Measurements from ENCODE around the gene CWC27. TPM values are rescaled to one million over a fixed set of nuclear protein-coding genes. Genes with fewer than 3 reads are reported as not detected.

Gene CWC27
- polyA plus RNA-seq, 1 donor, result 20.8 TPM

DNA sequence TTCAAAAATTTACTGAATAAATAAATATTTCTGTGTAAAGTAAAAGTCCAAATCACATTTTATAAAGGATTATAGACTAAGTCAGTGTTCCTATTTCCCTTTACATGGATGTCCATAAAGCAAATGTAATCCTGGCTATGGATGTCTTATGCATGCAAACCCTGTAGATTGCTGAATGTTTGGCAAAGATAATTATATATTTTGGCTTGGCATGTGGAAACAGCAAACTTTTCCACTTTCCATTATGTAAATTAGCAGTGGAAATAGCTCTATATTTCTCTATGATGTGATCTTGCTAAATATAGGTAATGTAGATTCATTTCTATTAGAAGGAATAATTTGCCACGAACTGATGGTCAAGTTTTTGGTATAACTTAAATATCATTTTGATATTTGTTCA, 66.5 kb downstream of the CWC27 start:
- H3K27ac ChIP-seq (ENCODE audit: low read length), result no peak overlapping the region

DNA sequence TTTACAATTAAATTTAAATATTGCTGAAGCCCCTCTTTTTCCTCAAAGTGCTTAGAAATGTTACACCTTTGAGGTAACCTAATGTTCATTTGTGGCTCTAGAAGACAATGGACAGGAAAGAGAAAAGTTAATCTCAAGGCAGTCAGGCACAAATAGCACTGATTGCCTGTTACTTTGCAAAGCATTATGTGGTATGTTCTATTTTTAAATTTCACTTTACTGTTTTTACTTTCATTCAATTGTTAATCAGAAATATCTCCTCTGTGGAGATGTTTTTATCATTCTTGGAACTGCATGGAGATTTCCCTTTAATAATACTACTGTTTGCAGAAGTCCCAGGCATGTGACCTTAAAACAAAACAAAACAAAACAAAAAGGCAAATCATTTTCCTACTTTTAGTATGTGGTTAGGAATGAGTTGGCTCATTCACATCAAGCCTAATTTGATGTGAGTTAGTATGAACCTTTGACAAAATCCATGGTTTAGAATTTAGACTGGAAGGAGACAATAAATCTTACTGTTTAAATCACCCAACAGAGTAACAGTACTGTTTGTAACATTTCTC, 67.5 kb downstream of the CWC27 start:
- H3K36me3 ChIP-seq (ENCODE audit: control insufficient read depth, insufficient read depth, low read length), result no peaks in the 10 kb centered on the region
- no peaks in the 10 kb centered on the region for H3K9me3 ChIP-seq (ENCODE audit: control insufficient read depth, low read depth, low read length)
- DNase-seq, result no peak
- H3K4me3 ChIP-seq (ENCODE audit: low read length), result no peak overlapping the region
- no peak overlapping the region for H3K27ac ChIP-seq (ENCODE audit: low read length)
- no peaks in the 10 kb centered on the region for H3K27me3 ChIP-seq (ENCODE audit: control insufficient read depth, insufficient read depth, low read length)
- H3K4me1 ChIP-seq (ENCODE audit: control insufficient read depth, insufficient read depth, low read length), result no peaks in the 10 kb centered on the region

More for the DNA sequence above, 66.5 kb downstream of the CWC27 start:
- Histone ChIP-seq H3K36me3 (ENCODE audit: control insufficient read depth, insufficient read depth, low read length) (no peaks in the 10 kb centered on the region), H3K9me3 (ENCODE audit: control insufficient read depth, low read depth, low read length) (no peaks in the 10 kb centered on the region), H3K27me3 (ENCODE audit: control insufficient read depth, insufficient read depth, low read length) (no peaks in the 10 kb centered on the region), H3K4me3 (ENCODE audit: low read length) (no peak overlapping the region), H3K4me1 (ENCODE audit: control insufficient read depth, insufficient read depth, low read length) (no peaks in the 10 kb centered on the region)
- no CpG with 5 or more reads among the region's 1 CpG for WGBS (ENCODE audit: insufficient coverage, low lambda C conversion rate)
- DNase-seq, result no peak

DNA sequence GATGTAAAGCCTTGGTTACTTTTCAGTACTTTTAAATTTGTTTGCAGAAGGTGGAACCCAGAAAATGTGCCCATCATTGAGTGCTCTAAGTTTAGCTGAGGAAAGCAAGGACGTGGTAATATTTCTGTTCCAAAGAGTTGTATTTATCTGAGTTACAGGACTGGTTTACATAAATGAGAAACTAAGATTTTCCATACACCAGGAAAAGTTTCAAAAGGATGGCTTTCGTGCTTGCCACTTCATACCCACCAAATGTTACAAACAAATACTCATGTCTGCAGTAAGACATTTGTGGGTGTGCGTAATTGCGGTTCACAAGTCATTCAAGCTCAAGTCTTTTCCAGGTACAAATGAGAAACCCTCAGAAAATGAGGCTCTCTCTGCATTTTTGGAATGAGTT, 68.1 kb downstream of the CWC27 start:
- no peak overlapping the region for H3K27ac ChIP-seq (ENCODE audit: low read length)
- no peak for DNase-seq
- H3K4me1 ChIP-seq (ENCODE audit: control insufficient read depth, insufficient read depth, low read length), result no peaks in the 10 kb centered on the region
- no peaks in the 10 kb centered on the region for H3K27me3 ChIP-seq (ENCODE audit: control insufficient read depth, insufficient read depth, low read length)
- no peak overlapping the region for H3K4me3 ChIP-seq (ENCODE audit: low read length)
- WGBS (ENCODE audit: insufficient coverage, low lambda C conversion rate), result 80% methylated on average over 1 of the region's 4 CpGs
- no peaks in the 10 kb centered on the region for H3K9me3 ChIP-seq (ENCODE audit: control insufficient read depth, low read depth, low read length)
- no peaks in the 10 kb centered on the region for H3K36me3 ChIP-seq (ENCODE audit: control insufficient read depth, insufficient read depth, low read length)

DNA sequence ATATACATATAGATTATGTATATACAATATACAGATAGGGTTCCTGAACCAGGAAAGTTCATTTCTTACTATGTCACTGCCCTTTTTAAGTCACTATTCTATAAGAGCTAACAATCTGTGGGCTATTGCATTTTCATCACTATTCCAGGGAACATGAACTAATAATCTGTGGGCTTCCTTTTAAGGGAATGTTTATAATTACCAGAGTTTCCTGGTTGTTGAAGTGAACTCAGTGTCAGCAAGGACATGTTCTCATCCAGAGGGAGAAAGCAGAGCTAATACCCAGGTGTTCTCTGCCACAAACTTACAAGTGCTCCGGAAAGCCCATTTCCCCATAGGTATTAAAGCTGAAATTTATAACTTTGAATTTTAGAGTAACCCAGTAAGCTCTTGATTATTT, 69.6 kb downstream of the CWC27 start:
- no peaks in the 10 kb centered on the region for H3K27me3 ChIP-seq (ENCODE audit: control insufficient read depth, insufficient read depth, low read length)
- no peak for DNase-seq
- no peaks in the 10 kb centered on the region for H3K9me3 ChIP-seq (ENCODE audit: control insufficient read depth, low read depth, low read length)
- H3K4me1 ChIP-seq (ENCODE audit: control insufficient read depth, insufficient read depth, low read length), result no peaks in the 10 kb centered on the region
- no peak overlapping the region for H3K27ac ChIP-seq (ENCODE audit: low read length)
- no CpG with 5 or more reads among the region's 1 CpG for WGBS (ENCODE audit: insufficient coverage, low lambda C conversion rate)
- no peaks in the 10 kb centered on the region for H3K36me3 ChIP-seq (ENCODE audit: control insufficient read depth, insufficient read depth, low read length)
- H3K4me3 ChIP-seq (ENCODE audit: low read length), result no peak overlapping the region

DNA sequence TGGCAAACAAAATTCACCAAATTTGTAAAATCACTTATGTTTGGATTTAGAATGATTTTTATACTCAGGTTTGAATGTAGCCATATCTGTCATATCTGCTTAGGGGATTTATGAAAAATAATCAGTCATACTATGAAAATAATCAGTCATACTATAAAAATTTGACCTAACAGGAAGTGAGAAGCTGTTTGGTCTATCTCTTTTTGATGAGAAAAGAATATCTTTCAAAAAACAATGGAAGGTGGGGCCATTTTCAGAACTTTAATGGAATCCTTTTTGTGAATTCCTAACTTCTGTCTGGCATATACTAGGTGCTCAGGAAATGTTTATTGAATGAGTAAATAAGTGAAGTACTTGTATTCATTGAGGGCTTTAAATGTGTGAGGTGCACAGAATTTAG, 70.1 kb downstream of the CWC27 start:
- DNase-seq, result no peak
- Histone ChIP-seq H3K27ac (ENCODE audit: low read length) (no peak overlapping the region), H3K27me3 (ENCODE audit: control insufficient read depth, insufficient read depth, low read length) (no peaks in the 10 kb centered on the region)

DNA sequence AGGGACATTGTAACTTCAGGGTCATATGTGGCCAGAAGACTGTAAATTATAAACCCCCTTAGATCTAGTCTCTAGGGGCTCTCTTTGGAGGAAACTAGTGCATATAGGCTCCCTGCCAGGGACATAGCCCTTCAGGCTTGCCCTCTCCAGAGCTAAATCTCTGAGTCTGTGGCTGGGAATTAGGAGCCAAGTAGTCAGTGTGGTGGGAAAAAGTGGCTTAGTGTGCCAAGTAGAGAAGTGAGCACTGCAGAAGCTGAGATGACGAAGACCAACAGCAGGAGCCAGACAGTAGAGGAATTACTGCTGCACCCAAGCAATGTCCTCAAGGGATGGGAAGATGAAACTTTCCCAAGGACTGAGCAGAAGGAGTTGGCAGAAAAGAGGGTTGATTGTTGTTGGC, 71.2 kb downstream of the CWC27 start:
- H3K9me3 ChIP-seq (ENCODE audit: control insufficient read depth, low read depth, low read length), result peaks cover 8% of the 10 kb centered on the region
- H3K4me1 ChIP-seq (ENCODE audit: control insufficient read depth, insufficient read depth, low read length), result no peaks in the 10 kb centered on the region
- H3K27me3 ChIP-seq (ENCODE audit: control insufficient read depth, insufficient read depth, low read length), result no peaks in the 10 kb centered on the region
- no peak for DNase-seq
- no peak overlapping the region for H3K4me3 ChIP-seq (ENCODE audit: low read length)
- no CpG with 5 or more reads among the region's 1 CpG for WGBS (ENCODE audit: insufficient coverage, low lambda C conversion rate)
- peaks cover 11% of the 10 kb centered on the region for H3K36me3 ChIP-seq (ENCODE audit: control insufficient read depth, insufficient read depth, low read length)
- no peak overlapping the region for H3K27ac ChIP-seq (ENCODE audit: low read length)

More for the DNA sequence above, 70.1 kb downstream of the CWC27 start:
- no peak overlapping the region for H3K4me3 ChIP-seq (ENCODE audit: low read length)
- no peaks in the 10 kb centered on the region for H3K36me3 ChIP-seq (ENCODE audit: control insufficient read depth, insufficient read depth, low read length)
- peaks cover 2% of the 10 kb centered on the region for H3K9me3 ChIP-seq (ENCODE audit: control insufficient read depth, low read depth, low read length)
- H3K4me1 ChIP-seq (ENCODE audit: control insufficient read depth, insufficient read depth, low read length), result no peaks in the 10 kb centered on the region

DNA sequence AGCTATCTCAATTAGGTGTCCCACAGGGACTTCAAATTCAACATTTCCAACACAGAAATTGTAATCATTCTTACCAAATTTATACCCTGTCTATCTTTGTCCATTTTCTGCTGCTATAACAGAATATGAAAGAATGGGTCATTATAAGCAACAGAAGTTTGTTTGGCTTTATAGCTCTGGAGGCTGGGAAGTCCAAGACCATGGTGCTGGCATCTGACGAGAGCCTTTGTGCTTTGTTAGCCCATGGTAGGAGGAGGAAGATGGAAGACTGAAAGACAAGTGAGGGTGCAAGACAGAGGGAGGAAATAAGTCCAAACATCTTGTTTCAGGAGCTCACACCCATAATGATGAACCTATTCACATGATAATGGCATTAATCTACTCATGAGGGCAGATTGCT, 72.2 kb downstream of the CWC27 start:
- DNase-seq, result no peak
- Histone ChIP-seq H3K4me1 (ENCODE audit: control insufficient read depth, insufficient read depth, low read length) (no peaks in the 10 kb centered on the region), H3K9me3 (ENCODE audit: control insufficient read depth, low read depth, low read length) (peaks cover 17% of the 10 kb centered on the region), H3K36me3 (ENCODE audit: control insufficient read depth, insufficient read depth, low read length) (peaks cover 13% of the 10 kb centered on the region), H3K27ac (ENCODE audit: low read length) (no peak overlapping the region), H3K27me3 (ENCODE audit: control insufficient read depth, insufficient read depth, low read length) (no peaks in the 10 kb centered on the region), H3K4me3 (ENCODE audit: low read length) (no peak overlapping the region)
- WGBS (ENCODE audit: insufficient coverage, low lambda C conversion rate), result 100% methylated on average over 1 of the region's 1 CpG

DNA sequence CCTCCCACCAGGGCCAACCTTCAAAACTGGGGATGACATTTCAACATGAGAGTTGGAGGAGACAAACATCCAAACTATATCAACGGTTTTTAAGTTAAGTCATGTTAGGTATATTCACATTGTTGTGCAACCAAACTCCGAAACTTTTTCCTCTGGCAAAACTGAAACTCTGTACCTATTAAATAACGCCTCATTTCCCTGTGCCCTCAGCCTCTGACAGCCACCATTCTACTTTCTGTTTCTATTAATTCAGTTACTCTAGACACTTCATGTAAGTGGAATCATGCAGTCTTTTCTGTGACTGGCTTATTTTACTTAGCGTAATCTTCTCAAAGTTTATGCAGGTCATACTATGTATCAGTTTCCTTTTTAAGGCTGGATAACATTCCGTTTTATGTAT, 85.0 kb downstream of the CWC27 start:
- no peak for DNase-seq
- Histone ChIP-seq H3K27ac (ENCODE audit: low read length) (no peak overlapping the region), H3K4me3 (ENCODE audit: low read length) (no peak overlapping the region), H3K4me1 (ENCODE audit: control insufficient read depth, insufficient read depth, low read length) (no peaks in the 10 kb centered on the region), H3K36me3 (ENCODE audit: control insufficient read depth, insufficient read depth, low read length) (no peaks in the 10 kb centered on the region), H3K9me3 (ENCODE audit: control insufficient read depth, low read depth, low read length) (no peaks in the 10 kb centered on the region), H3K27me3 (ENCODE audit: control insufficient read depth, insufficient read depth, low read length) (no peaks in the 10 kb centered on the region)
- WGBS (ENCODE audit: insufficient coverage, low lambda C conversion rate), result 100% methylated on average over 2 of the region's 5 CpGs

DNA sequence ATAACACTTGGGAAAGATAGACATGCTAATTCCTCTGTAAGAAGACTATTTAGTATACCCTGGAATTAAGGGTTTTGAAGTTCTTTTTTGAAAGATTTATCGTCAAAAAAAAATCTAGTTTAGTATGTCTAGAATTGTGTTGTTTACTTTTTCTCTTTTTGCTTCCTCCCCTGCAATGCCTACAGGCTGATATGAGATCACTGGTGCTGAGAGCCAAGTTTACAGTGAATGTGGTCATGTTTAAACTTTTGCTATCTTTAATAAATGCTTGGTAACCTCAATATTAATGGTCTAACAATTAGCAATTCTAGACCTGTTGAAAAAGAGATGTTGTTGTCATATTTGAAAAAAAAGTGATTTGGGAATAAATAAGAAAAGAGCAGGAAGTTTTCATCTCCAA, 86.1 kb downstream of the CWC27 start:
- Histone ChIP-seq H3K9me3 (ENCODE audit: control insufficient read depth, low read depth, low read length) (no peaks in the 10 kb centered on the region), H3K27ac (ENCODE audit: low read length) (no peak overlapping the region), H3K36me3 (ENCODE audit: control insufficient read depth, insufficient read depth, low read length) (no peaks in the 10 kb centered on the region), H3K4me1 (ENCODE audit: control insufficient read depth, insufficient read depth, low read length) (no peaks in the 10 kb centered on the region), H3K27me3 (ENCODE audit: control insufficient read depth, insufficient read depth, low read length) (no peaks in the 10 kb centered on the region), H3K4me3 (ENCODE audit: low read length) (no peak overlapping the region)
- WGBS (ENCODE audit: insufficient coverage, low lambda C conversion rate), result 100% methylated on average over 1 of the region's 1 CpG
- no peak for DNase-seq

DNA sequence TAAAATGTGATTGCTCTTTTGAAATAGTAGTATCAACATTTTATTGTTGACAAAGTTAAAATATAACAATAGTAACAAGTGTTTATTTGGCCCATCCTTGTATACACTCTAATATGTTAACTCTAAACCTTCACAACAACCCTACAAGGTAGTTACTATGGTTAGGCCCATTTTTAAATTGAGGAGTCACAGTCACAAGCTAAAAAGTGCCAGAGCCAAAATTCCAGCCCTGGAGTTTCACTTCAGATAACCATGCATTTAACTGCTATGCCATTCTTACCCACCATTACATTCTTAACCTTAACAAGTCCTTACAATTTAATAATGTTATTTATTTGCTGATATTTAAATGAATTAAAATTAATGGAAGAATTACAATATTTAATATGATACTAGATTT, 91.2 kb downstream of the CWC27 start:
- Histone ChIP-seq H3K4me3 (ENCODE audit: low read length) (no peak overlapping the region), H3K27ac (ENCODE audit: low read length) (no peak overlapping the region), H3K36me3 (ENCODE audit: control insufficient read depth, insufficient read depth, low read length) (no peaks in the 10 kb centered on the region), H3K27me3 (ENCODE audit: control insufficient read depth, insufficient read depth, low read length) (no peaks in the 10 kb centered on the region), H3K9me3 (ENCODE audit: control insufficient read depth, low read depth, low read length) (no peaks in the 10 kb centered on the region), H3K4me1 (ENCODE audit: control insufficient read depth, insufficient read depth, low read length) (no peaks in the 10 kb centered on the region)
- no peak for DNase-seq

DNA sequence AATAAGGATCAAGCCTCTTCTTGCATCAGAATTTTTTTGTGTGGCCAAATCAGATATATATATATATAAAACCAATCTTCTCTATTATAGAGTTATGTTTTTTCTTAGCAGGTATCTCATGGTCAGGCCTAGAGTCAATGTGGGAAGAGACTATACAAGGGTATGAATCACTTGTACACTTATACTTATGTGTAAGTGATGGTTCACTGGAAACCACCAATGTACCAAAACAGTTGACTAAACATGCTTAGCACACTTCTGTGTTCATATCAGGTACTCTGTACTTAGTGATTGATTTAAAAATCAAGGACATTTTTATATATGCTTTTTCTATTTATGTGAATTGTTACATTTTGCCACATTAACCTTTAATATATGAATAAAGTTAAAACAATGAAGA, 92.6 kb downstream of the CWC27 start:
- H3K9me3 ChIP-seq (ENCODE audit: control insufficient read depth, low read depth, low read length), result no peaks in the 10 kb centered on the region
- no peak for DNase-seq
- no peaks in the 10 kb centered on the region for H3K36me3 ChIP-seq (ENCODE audit: control insufficient read depth, insufficient read depth, low read length)
- no peaks in the 10 kb centered on the region for H3K27me3 ChIP-seq (ENCODE audit: control insufficient read depth, insufficient read depth, low read length)
- H3K27ac ChIP-seq (ENCODE audit: low read length), result no peak overlapping the region
- H3K4me1 ChIP-seq (ENCODE audit: control insufficient read depth, insufficient read depth, low read length), result no peaks in the 10 kb centered on the region
- no peak overlapping the region for H3K4me3 ChIP-seq (ENCODE audit: low read length)

All from large intestine (tissue), 3 donors.